Measurements from ENCODE around the gene HNRNPUL1.

HNRNPUL1 gene

DNA sequence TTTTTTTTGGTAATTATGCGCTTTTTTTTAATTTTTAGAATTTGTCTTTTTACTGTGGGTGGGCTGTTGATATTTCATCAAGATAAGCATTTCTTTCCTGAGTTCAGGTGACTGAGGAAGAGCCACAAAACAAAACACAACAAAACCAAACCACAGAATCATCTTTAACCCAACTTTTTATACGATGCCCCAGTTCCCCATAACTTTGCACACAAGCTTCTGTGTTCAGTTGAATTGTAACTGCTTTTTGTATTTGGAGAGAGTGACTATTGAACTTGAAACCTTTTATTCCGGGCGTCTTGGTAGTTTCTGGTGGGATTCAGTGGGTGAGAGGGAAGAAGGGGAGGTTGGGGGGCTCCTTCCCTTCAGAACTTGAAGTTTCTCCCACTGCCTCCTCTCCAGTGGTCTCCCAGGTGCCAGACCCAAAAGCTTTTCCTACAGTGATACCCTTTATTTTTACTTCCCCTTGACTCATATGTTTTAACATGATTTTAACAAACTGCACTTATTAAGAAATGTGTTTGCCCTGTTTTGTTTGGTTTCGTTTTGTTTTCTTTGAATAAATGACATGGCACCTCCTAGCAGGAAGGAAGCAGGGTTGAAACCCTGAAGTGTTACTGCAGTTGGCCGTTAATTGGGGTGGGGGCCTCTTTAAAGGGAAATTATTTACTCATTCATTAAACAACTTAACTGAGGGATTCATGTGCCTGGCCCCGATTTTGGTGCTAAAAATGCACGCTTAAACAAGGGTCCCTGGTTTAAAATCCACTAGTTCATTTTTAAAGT is 43.1 kb downstream of the HNRNPUL1 start:
- in situ Hi-C loops (cut with MboI; ENCODE audit: low sequenced_read_pairs): no loop called here

DNA sequence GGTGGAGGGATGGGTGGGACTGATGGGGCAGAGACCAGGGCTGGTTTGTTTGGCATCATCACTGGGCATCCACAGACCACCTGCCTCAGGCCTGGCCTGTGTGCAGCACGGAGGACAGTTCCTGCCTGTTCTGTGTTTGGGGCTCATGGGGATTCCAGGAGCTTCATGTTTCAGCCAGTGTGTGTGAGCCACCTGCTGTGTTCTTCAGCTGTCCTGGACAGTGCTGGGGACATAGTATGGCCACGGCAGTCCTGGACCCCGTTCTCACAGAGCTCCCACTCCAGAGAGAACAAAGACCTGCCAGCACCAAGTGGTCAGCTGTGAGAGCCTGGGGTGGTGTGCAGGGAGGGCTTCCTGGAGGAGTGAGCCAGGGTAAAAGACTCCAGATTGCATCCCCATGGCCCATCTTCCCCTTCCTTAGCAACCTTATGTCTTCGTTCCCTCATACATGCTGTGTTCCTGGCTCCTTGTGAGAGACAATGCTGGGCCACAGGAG is 43.8 kb downstream of the HNRNPUL1 start:
- in situ Hi-C loops (cut with MboI; ENCODE audit: low sequenced_read_pairs): no loop called here

DNA sequence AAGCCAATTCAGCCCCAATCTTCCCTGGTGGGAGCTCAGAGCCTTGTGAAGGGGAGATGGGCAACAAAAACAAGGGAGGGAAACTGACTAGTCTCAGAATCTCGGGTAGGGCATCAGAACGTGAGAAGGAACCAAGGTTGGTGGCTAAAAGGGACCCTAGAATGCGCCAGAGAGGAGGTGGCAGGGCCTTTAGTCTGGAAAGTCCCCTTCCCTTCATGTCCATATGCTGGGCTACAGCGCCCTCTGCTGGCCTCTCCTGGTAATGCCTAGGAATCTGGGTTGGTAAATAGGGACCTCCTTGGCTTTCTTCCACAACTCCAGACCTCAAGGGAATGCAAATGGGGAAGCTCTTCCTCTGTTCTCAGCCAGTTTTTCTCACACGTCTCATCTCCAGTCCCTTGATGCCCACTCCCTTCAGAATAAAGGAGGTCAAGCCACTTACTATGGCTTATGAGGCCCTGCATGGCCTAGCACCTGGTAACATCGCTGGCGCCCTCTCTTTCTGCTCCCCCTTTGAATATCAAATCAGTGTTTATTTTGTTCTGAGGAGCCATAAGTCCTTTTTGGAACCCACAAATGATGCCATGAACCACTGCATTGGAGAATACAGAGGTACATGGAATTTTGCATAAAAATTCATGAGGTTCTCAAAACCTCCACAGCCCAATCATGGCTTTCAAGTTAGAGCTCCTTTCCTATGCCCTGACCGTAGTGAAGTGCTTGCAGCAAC is 44.4 kb downstream of the HNRNPUL1 start:
- in situ Hi-C loops (cut with MboI; ENCODE audit: low sequenced_read_pairs): no loop called here

DNA sequence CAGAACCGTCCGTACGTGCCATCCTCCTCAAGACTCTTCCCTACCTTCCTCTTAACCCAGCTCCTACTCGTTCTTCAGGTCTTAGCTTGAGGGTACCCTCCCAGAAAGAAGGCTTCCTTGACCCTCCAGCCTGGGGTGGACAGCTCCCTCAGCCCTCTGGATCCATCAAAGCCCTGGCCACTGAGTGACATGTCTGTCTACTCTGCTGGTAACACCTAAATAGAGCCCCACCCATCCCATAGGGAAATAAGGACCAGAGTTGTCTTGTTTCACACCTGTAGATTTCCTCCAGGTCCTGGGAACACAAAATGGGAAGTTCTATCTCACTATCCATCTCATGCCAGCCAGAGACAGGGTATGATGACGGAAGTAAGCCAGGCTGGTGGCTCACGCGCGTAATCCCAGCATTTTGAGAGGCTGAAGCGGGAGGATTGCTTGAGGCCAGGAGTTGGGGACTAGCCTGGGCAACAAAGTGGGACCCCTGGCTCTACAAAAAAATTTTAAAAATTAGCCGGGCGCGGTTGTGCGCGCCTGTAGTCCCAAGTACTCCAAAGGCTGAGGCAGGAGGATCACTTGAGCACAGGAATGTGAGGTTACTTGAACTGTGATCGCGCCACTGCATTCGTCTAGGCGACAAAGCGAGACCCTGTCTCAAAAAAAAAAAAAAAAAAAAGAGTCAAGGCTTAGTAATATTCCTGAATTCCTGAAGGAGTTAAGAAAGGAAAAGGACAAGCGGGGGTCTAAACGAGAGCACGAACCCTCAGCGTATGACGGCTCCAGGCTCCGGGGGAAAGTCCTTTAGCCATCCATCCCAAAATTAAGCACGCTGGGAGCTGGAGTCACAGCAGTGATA is 45.2 kb downstream of the HNRNPUL1 start:
- in situ Hi-C loops (cut with MboI; ENCODE audit: low sequenced_read_pairs): no loop called here

DNA sequence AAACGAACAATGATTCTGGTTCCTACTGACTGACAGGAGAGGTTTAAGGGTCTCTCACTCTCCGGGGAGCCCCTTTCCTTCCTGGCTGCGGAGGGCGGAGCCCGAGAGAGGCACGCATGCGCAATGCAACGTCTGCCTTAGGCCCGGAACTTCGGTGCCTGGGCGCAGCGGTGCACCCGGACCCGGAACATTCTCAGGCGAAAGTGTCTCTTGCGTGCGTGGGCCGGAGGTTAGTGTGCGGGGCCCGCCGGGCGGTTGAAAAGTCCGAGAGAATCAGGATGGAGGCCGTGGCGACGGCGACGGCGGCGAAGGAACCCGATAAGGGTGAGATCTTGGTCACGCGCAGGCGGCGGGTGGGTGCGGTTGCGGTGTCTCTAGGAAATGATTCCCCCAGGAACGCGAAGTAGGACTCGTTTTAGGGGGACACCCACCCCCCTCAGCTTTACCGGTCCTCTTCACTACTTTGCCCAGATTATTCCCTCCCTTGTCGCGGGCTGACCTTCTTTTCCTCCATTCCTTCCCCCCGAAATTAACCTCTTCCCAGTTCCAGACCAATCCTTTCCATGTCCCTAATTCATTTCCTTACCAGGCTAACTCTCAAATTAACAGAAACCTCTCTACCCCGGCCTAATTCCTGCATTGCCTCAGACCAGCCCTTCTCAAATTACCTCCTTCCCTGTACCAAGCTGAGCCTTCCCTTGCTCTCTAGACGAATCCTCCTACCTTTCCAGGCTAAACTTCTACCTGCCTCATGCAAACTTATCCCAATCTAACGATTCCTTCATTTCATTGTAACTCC is 46.1 kb downstream of the HNRNPUL1 start, which contains the start of gene CCDC97:
TSS of gene CCDC97 (plus strand) at position 140 of the 799 bp plus-strand sequence. CDS start at position 279, 139 bp downstream.
- in situ Hi-C loops (cut with MboI; ENCODE audit: low sequenced_read_pairs): no loop called here

DNA sequence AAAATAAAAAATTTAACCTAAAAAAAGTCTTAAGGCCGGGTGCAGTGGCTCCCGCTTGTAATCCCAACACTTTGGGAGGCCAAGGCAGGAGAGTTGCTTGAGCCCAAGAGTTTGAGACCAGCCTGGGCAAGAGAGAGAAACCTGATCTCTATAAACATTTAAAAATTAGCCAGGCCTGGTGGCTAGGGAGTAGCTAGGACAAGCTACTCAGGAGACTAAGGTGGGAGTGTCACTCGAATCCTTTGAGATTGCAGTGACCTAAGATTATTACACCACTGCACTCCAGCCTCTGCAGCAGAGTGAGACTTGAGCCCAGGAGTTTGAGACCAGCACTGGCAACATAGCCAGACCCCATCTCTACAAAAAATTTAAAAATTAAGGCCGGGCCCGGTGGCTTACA is 46.9 kb downstream of the HNRNPUL1 start:
- in situ Hi-C loops (cut with MboI; ENCODE audit: low sequenced_read_pairs): no loop called here

DNA sequence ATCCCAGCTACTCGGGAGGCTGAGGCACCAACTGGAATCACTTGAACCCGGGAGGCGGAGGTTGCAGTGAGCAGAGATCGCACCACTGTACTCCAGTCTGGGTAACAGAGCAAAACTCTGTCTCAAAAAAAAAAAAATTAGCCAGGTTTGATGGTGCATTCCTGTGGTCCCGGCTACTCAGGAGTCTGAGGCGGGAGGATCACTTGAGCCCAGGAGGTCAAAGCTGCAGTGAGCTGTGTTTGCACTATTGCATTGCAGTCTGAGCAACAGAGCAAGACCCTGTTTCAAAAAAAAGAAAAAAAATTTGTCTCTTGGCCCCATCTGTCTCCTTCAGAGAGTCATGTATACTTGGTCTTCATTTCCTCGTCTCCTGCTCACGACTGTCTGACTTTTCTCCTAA is 47.4 kb downstream of the HNRNPUL1 start:
- in situ Hi-C loops (cut with MboI; ENCODE audit: low sequenced_read_pairs): no loop called here

DNA sequence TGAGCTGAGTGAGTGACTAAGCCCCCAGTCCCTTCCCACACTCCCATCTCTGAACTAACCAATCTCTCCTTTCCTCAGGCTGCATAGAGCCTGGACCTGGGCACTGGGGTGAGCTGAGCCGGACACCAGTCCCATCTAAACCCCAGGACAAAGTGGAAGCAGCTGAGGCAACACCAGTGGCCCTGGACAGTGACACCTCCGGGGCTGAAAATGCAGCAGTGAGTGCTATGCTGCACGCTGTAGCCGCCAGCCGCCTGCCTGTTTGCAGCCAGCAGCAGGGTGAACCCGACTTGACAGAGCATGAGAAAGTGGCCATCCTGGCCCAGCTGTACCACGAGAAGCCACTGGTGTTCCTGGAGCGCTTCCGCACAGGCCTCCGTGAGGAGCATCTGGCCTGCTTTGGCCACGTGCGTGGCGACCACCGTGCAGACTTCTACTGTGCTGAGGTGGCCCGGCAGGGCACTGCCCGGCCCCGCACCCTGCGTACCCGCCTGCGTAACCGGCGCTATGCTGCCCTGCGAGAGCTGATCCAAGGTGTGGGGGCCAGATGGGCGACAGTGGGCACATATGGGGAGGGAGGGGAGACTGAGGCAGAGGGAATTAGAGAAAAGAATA is 52.2 kb downstream of the HNRNPUL1 start:
- in situ Hi-C loops (cut with MboI; ENCODE audit: low sequenced_read_pairs): no loop called here

DNA sequence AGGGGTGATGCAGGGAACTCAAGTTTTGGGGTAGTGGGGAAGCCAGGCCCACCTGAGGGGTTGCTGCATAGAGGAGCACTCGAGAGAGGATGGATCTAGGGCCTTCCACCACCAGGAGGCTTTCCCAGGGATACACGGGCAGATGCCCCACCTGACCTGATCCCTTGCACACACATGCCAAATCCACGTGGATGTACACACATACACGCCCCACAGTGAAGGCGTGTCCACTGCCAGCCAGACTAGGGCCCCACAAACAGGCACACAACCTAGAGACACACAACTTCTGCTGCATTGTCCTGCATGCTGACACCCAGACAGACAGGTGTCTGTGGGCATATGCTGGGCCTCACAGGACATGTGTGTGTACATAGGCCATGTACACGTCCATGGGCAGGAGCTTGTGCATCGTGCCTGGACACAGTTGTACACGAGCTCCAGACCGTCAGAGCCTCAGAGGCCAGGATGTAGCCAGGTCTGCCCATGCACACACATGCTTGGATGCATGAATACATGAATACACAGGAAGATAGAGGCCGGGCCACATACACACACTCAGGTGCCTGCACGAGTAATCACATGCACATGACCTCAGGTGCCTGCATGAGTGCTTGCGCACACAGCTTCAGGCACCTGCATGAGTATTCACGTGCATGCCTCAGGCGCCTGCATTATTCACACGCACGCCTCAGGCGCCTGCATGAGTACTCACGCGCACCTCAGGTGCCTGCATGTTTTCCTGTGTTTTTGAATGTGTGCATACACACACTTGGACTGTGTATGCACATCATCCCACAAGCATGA is 54.7 kb downstream of the HNRNPUL1 start:
- in situ Hi-C loops (cut with MboI; ENCODE audit: low sequenced_read_pairs): no loop called here

DNA sequence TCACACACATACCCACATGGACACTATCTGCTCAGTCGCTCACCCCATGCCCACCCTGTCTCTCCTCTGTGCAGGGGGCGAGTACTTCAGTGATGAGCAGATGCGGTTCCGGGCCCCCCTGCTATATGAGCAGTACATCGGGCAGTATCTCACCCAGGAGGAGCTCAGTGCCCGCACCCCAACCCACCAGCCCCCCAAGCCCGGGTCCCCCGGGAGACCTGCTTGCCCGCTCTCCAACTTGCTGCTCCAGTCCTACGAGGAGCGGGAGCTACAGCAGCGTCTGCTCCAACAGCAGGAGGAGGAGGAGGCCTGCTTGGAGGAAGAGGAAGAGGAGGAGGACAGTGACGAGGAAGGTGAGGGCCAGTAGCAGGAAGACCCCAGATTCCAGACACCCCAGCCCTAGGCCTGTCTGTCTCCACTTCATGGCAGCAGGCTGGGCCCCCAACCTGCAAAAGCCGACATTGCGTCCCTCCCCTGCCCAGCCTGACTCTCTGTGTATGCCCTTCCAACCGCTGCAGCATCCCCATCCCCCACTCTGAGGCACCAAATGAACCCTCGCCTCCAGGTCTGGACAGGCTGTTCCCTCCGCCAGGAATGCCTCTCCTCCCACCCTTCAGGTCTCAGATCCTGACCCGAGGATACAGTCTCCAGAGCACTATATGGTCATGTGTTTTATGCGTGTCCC is 55.5 kb downstream of the HNRNPUL1 start:
- in situ Hi-C loops (cut with MboI; ENCODE audit: low sequenced_read_pairs): no loop called here

DNA sequence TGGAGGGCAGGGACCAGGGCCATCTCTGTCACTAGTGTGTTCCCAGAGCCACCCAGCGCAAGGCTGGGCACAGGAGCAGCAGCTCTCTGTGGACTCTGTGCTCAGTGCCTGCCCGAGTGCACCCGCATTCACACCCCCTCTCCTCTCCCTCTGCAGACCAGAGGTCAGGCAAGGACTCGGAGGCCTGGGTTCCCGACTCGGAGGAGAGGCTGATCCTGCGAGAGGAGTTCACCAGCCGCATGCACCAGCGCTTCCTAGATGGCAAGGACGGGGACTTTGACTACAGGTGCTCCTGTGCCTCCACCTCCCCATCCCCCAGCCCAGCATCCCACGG is 56.0 kb downstream of the HNRNPUL1 start:
- in situ Hi-C loops (cut with MboI; ENCODE audit: low sequenced_read_pairs): no loop called here

DNA sequence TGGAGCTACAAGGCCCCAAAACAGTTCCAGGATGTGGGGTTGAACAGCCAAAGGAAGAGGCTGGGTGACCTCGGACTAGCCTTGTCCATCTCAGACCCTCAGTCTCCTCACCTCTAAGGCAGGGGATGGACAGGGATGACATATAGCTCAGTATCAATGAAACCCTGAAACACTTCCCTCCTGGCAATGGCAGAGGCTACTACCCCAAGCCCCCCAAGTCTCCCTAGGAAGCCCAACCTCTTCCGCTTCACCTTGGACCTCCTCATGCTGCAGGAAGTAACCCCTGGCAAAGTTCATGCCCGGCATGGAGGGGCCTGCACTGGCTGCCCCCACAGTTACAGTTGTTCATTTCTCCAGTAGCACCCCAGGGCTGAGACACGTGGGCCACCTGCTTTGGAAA is 56.4 kb downstream of the HNRNPUL1 start:
- in situ Hi-C loops (cut with MboI; ENCODE audit: low sequenced_read_pairs): no loop called here

DNA sequence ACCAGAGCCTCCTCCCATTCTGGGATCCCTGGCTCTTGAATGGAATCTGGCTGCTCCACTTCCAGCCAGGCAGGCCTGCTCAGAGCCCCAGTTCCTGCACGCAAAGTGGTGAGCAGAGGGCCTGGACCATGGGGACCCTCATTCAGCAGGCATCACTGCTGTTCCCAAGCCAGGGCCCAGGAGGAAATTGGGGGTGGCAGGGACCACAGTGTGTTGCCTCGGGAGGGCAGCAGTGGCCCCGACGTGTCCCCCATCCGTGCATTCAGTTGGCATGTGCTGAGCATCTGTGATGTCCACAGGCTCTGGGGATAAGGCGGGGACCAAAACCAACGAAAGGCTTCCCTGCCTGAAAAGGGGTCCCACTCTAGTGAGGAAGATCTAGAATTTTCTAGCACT is 57.0 kb downstream of the HNRNPUL1 start:
- in situ Hi-C loops (cut with MboI; ENCODE audit: low sequenced_read_pairs): no loop called here

DNA sequence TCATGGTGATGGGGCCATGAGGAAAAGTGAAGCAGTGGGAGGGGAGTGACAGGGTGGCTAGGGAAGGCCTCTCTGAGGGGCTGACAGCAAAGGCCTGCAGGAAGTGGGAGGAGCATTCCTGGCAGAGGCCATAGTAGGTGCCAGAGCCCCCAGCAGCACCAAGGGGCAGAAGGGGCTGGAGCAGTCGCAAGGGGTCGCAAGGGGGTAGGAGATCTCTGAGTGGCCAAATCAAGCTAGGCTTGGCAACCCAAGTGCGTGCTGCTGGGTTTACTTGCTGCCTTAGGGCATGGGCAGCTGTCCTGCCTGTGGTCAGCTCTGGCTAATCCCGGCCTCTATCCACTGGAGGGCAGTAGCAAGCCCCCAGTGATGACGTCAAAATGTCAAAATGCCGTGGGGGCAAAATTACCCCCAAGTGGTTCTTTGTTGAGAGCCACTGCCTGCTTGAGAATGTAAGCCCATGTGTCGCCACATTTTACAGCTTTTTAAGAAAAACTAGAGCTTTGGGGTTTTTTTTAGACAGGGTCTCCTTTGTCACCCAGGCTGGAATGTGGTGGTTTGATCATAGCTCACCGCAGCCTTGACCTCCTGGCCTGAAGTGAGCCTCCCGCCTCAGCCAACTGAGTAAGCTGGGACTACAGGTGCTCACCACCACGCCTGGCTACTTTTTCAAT is 57.6 kb downstream of the HNRNPUL1 start:
- in situ Hi-C loops (cut with MboI; ENCODE audit: low sequenced_read_pairs): no loop called here

DNA sequence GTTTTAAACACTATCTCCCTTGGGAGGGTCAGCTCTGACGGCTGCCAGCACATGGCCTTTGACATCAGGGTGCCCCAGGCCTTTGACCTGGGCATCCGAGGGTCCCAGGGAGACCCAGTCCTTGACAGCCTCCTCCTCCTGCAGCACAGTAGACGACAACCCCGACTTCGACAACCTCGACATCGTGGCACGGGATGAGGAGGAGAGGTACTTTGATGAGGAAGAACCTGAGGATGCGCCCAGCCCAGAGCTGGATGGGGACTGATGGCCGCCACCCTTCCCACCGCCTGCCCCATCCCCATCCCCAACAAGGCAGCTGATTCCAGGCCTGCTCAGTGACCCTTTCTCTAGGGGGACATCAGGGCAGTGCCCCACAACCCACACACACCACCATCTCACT is 58.3 kb downstream of the HNRNPUL1 start:
- in situ Hi-C loops (cut with MboI; ENCODE audit: low sequenced_read_pairs): no loop called here

DNA sequence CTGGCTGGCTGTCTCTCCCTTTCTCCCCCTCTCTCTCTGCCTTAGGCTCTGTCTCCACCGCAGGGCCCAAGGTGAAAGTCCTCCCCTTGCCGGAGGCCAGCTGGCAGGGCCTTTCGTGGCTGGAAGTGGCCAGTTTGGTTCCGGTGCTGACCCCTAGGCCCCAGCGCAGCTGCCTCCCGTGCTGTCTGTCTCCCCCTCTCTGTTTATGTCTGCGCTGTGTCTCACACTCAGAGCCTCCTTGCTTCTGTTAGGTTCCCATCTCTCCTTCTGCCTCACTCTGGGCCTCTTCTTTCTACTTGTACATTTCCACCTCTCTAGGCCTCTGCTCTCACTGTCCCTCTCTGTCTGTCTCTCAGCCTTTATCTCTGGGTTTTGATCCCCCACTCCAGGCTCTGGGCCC is 58.9 kb downstream of the HNRNPUL1 start:
- in situ Hi-C loops (cut with MboI; ENCODE audit: low sequenced_read_pairs): no loop called here

DNA sequence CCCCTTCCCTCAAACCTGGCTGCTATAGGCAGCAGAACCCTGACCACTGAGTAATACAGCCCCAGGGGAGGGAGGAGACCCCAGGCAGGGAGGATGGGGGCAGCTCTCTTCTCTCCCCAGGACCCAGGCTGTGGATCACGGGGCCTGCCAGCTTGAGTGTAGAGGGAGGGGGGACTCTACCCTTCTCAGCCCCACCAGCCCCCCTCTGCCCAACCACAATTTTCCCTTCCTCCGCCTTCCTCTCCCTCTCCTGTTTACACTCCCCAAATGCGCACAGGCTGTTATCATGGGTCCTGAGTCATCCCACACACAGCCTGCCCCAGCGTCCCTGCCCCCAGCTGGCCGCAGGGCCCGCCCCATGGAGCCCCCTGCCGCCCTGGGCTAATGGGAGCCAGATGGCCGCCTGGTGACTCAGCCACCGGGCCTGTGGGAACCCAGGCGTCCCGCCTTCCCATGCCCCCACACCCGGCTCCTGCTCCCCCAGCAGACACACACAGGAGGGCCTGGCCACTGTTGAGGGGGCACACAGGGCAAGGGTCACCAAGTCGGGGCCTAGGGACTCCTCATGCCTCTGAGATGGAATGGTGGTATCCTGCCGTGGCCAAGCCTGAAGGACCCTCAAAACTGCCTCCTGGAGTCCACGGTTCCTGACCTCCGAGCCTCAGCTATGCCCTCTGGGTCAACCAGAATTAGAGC is 59.4 kb downstream of the HNRNPUL1 start:
- in situ Hi-C loops (cut with MboI; ENCODE audit: low sequenced_read_pairs): no loop called here
